ENCODE measurements around the gene BANF1. TPM values are rescaled to one million over a fixed set of nuclear protein-coding genes. Genes with fewer than 3 reads are reported as not detected.

The BANF1 gene
- total RNA-seq, 4 donors from 2014 or later: 32.1 to 54.2 (median 42.6) TPM

DNA sequence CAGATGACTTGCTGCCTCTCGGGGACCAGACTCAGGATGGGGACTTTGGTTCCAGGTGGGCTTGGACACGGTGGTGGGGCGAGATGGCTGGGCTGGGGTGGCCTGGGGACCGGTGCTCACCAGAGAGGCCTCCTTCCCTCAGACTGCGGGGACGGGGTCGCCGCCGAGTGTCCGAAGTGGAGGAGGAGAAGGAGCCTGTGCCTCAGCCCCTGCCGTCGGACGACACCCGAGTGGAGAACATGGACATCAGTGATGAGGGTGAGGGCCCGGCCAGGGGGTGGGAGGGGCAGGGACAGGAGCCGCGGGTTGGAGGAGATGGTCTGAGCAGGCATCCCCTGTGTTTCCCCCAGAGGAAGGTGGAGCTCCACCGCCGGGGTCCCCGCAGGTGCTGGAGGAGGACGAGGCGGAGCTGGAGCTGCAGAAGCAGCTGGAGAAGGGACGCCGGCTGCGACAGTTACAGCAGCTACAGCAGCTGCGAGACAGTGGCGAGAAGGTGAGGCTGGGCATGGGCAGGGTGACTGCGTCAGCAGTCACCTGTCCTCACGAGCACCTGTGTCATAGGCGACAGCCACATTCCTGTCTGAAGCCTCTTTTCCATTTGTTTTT, 34.9 kb upstream of the BANF1 start:
- Histone ChIP-seq H3K27me3 (no peaks in the 10 kb centered on the region), H3K4me1 (peaks cover 18% of the 10 kb centered on the region), H3K9me3 (no peaks in the 10 kb centered on the region), H3K27ac (no peak overlapping the region), H3K36me3 (peaks cover 66% of the 10 kb centered on the region), H3K4me3 (no peak overlapping the region)
- WGBS: 85% methylated on average over 30 of the region's 30 CpGs
- DNase-seq (ENCODE audit: low spot score in 2 of 2): no peak
- TF ChIP-seq POLR2A (IDR thresholded peaks at IDR 0.05): no peak
- no peak for TF ChIP-seq EP300 (IDR thresholded peaks at IDR 0.05)
- TF ChIP-seq POLR2AphosphoS5 (IDR thresholded peaks at IDR 0.05): no peak
- TF ChIP-seq, protein P1, sequence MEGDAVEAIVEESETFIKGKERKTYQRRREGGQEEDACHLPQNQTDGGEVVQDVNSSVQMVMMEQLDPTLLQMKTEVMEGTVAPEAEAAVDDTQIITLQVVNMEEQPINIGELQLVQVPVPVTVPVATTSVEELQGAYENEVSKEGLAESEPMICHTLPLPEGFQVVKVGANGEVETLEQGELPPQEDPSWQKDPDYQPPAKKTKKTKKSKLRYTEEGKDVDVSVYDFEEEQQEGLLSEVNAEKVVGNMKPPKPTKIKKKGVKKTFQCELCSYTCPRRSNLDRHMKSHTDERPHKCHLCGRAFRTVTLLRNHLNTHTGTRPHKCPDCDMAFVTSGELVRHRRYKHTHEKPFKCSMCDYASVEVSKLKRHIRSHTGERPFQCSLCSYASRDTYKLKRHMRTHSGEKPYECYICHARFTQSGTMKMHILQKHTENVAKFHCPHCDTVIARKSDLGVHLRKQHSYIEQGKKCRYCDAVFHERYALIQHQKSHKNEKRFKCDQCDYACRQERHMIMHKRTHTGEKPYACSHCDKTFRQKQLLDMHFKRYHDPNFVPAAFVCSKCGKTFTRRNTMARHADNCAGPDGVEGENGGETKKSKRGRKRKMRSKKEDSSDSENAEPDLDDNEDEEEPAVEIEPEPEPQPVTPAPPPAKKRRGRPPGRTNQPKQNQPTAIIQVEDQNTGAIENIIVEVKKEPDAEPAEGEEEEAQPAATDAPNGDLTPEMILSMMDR (IDR thresholded peaks at IDR 0.05): no peak

DNA sequence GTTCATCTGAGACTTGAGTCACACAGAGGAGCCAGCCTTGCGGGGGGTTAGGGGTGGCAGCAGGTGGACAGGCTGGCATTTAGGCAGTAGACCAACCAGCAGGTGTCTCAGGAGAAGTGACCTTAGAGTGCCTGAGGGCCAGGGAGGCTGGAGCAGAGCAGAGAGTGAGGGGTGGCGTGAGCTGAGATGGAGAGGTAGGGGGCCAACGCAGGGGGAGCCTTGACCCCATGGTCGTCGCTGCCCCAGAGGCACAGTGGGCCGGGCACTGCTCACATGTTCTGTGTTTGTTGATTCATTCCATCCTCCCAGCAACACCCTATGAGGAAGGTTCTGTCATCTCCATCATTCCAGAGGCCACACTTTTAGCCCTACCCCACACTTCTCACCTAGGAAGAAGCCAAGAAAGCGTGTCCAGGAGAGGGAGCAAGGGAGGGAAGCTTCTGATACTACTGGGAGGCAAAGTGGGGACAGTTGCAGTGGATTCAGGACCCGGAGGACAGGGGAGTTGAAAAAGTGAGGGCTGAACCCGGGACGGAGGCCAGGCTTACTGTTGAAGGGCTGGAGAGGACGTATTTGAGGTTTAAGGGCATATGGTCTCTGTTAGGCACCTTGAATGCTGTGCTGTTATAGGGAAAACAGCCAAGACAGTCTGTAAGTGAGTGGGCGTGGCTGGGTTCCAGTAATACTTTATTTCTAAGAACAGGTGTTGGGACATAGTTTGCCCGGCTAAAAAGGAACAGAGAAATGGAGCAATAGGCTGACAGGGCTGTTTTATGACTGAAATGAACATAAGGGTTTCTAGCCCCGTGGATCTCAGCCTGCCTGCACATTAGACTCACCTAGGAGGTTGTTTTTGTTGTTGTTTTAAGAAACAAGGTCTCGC, 33.5 kb upstream of the BANF1 start:
- Histone ChIP-seq H3K4me3 (no peak overlapping the region), H3K27ac (no peak overlapping the region), H3K27me3 (no peaks in the 10 kb centered on the region), H3K4me1 (peaks cover 4% of the 10 kb centered on the region), H3K9me3 (no peaks in the 10 kb centered on the region), H3K36me3 (peaks cover 76% of the 10 kb centered on the region)
- WGBS: 84% methylated on average over 15 of the region's 15 CpGs
- no peak for DNase-seq (ENCODE audit: low spot score in 2 of 2)
- TF ChIP-seq POLR2AphosphoS5 (IDR thresholded peaks at IDR 0.05): no peak
- TF ChIP-seq, protein P1 (IDR thresholded peaks at IDR 0.05): no peak
- TF ChIP-seq POLR2A (IDR thresholded peaks at IDR 0.05): no peak

DNA sequence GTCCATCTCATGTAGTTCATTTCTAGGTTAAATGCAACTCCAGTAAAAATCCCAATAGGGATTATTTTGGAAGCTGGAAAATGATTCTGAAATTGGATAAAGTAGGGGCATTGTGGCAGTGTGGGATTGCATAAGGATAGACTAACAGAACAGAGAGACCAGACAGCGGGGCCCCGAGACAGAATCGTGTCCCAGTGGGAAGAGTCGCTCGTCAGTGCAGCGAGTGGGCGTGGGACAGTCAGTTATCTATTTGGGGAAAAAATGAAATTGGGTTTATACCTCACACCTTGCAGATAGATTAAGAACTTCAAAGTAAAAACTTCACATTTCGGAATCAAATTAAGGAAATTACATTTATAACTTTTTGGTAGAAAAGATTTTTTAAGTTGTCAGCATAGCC, 30.2 kb upstream of the BANF1 start:
- no peak for DNase-seq (ENCODE audit: low spot score in 2 of 2)
- WGBS: 90% methylated on average over 8 of the region's 8 CpGs
- no peak overlapping the region for H3K27ac ChIP-seq
- TF ChIP-seq POLR2A (IDR thresholded peaks at IDR 0.05): no peak
- TF ChIP-seq POLR2AphosphoS5 (IDR thresholded peaks at IDR 0.05): no peak
- no peak for TF ChIP-seq EP300 (IDR thresholded peaks at IDR 0.05)
- TF ChIP-seq, protein P1 (IDR thresholded peaks at IDR 0.05): no peak
- no peaks in the 10 kb centered on the region for H3K27me3 ChIP-seq
- H3K9me3 ChIP-seq: no peaks in the 10 kb centered on the region
- H3K4me3 ChIP-seq: no peak overlapping the region
- no peaks in the 10 kb centered on the region for H3K4me1 ChIP-seq
- peaks cover 64% of the 10 kb centered on the region for H3K36me3 ChIP-seq

DNA sequence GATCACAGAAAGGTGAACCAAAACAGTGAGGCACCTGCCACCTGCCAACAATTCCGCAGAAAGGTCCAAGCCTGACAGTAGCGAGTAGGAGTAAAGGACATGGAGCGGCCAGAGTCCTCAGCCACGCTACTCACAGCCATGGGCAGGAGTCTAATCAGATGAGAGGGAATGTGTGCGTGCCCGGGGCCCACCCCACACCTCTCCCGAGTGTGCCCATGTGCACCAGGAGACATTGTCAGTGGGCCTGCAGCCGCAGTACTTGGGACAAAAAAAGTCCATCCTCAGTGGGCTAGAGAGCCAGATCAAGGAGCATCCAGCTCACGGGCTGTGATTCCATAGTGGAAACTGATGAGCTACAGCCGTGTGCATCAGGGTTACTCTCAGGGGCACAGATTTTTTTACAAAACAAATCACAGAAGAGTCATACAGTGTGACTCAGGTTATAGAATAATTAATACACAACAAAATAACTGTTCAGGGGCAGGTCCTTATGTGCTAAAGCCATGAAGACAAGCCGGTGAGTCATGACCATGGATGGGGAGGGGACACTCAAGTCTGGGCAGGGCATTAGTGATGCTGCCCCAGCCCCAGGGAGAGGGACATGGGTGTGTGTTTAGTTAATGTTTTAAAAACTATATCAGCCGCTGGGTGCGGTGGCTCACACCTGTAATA, 28.7 kb upstream of the BANF1 start:
- no peak for DNase-seq (ENCODE audit: low spot score in 2 of 2)
- Histone ChIP-seq H3K9me3 (no peaks in the 10 kb centered on the region), H3K27me3 (no peaks in the 10 kb centered on the region), H3K36me3 (peaks cover 64% of the 10 kb centered on the region), H3K4me1 (no peaks in the 10 kb centered on the region), H3K27ac (no peak overlapping the region), H3K4me3 (no peak overlapping the region)
- TF ChIP-seq EP300 (IDR thresholded peaks at IDR 0.05) (no peak), POLR2AphosphoS5 (IDR thresholded peaks at IDR 0.05) (no peak), POLR2A (IDR thresholded peaks at IDR 0.05) (no peak)
- TF ChIP-seq, protein P1 (IDR thresholded peaks at IDR 0.05): no peak
- WGBS: 85% methylated on average over 12 of the region's 13 CpGs

DNA sequence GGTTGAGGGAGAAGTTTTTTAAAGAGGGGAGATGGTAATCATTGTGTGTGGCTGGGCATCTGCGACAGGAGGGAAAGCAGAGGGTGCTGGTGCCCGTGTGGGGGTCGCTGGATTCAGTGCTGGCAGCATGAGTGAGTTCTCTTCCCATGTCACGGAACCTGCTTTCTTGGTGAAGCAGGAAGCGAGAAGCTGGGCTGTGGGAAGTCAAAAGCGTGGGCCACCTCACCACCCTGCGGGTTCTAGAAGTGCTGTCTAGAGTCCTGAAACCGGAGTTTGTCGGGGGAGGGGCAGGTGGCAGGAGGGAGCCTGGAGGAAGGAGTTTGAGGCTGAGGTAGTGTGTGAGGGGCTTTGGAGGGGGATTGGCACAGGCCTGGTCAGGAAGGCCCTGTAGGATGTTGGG, 26.5 kb upstream of the BANF1 start:
- Histone ChIP-seq H3K27ac (no peak overlapping the region), H3K4me3 (no peak overlapping the region), H3K27me3 (no peaks in the 10 kb centered on the region), H3K4me1 (no peaks in the 10 kb centered on the region), H3K36me3 (peaks cover 54% of the 10 kb centered on the region), H3K9me3 (no peaks in the 10 kb centered on the region)
- DNase-seq (ENCODE audit: low spot score in 2 of 2): no peak
- WGBS: 94% methylated on average over 9 of the region's 9 CpGs
- TF ChIP-seq, protein P1 (IDR thresholded peaks at IDR 0.05): no peak
- TF ChIP-seq POLR2AphosphoS5 (IDR thresholded peaks at IDR 0.05) (no peak), EP300 (IDR thresholded peaks at IDR 0.05) (no peak), POLR2A (IDR thresholded peaks at IDR 0.05) (no peak)

Measured in suprapubic skin (tissue), 4 donors.